Activated naive CD4-positive, alpha-beta T cell treated with anti-CD3 and anti-CD28 coated beads, Interleukin-2, amount 50 U/mL, for 72 hours (primary cell): ENCODE results near the gene STK35. TPM values are rescaled to one million over a fixed set of nuclear protein-coding genes. Genes with fewer than 3 reads are reported as not detected.
A peak's percentile ranks its signal among the peaks of the same experiment; 100 is the strongest.

Source experiments
- ATAC-seq, 2 donors: fragments of 150-1000 bp; cut with Tn5 transposase; 2 replicates each; pipeline ENCODE4 v1.10.0; 2021; ENCODE audit warnings: mild to moderate bottlenecking in 2 of 2, moderate library complexity in 2 of 2
- DNase-seq, 2 donors: peaks; one replicate each; pipeline ENCODE4 v3.0.0; 2021 to 2022; ENCODE audit warnings: low spot score in 2 of 2
- H3K27ac Mint-ChIP-seq, 2 donors: one replicate each; pipeline ENCODE4 v1.8.0; 2022; ENCODE audit warnings: mild to moderate bottlenecking in 2 of 2, mixed read lengths in 2 of 2
- H3K36me3 Mint-ChIP-seq, 2 donors: one replicate each; pipeline ENCODE4 v1.8.0; 2022; ENCODE audit warnings: mixed read lengths in 2 of 2
- H3K9me3 Mint-ChIP-seq, 2 donors: one replicate each; pipeline ENCODE4 v1.8.0; 2022; ENCODE audit warnings: mixed read lengths in 2 of 2
- total RNA-seq, 2 donors: library from RNA; stranded (reverse); gene quantifications; one replicate each; pipeline ENCODE4 v1.2.3, GENCODE V29; 2022

STK35 gene
- 10 to 100 TPM; 23.5 to 23.8 TPM for total RNA-seq

DNA sequence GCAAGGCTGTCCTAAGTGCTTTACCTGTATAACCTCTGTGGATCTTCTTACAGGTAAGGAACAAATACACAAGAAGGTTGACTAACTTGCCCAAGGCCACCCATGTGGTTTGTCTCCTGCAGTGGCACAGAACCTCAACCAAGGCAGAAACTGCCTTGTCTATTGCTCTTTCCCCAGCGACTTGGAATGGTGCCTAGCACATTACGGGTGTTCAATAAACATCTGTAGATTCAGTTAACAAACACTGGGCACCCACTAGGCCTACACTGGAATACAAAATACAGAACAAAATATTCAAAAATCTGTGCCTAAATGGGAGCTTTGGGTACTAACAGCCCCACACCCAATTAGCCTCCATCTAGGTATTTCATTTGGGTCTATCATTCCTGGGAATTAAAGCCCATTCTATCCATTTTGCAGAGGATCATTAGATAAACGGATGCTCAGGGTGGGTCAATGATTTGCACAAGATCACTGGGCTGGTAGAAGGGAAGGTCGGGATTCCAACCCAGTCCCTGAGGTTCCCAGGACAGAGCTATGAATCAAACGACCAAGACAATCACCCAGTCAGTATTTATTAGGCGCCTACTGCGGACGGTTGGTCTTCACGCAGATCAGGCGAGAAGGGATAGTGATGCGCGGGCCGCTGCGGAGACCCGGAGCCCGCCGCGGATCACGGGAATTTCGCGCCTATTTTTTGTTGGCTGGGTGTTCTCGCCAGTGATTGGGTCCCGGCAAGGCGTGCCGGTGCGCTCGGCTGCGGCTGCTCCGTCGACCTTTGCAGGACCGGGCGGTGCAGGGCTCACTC lies at the start of gene STK35:
STK35 (plus strand) TSS at position 771 of the 808 bp plus-strand sequence. CDS start 55 bp downstream, outside the sequence.
- peak in 1 of 2 donors; percentile 83 for DNase-seq
- Mint-ChIP-seq H3K36me3 (peaks cover 24 to 29% of the 10 kb centered on the region in 2 donors), H3K9me3 (no peaks in the 10 kb centered on the region), H3K27ac (peak within 1 kb of the TSS; percentile 99 to 100)
- peak; percentile 65 to 66 for ATAC-seq

DNA sequence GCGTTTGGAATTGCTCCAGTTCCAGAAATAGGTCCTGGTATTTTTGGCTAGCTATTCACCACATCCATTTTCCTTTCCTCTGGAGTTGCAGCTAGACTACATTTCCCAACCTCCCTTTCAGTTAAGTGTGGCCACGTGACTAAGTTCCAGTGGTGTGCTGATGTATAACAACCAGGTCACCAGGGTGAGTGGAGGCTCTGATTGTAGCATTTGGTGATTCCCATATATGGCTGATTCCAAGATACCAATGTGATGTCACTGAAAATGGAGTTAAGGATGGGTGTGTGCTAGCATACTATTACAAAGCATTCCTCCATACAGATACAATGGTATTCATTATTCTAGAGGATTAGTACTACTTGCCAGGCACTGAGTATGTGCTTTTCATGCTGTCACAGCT lies 49.7 kb upstream of the STK35 start:
- no peaks in the 10 kb centered on the region for H3K9me3 Mint-ChIP-seq

DNA sequence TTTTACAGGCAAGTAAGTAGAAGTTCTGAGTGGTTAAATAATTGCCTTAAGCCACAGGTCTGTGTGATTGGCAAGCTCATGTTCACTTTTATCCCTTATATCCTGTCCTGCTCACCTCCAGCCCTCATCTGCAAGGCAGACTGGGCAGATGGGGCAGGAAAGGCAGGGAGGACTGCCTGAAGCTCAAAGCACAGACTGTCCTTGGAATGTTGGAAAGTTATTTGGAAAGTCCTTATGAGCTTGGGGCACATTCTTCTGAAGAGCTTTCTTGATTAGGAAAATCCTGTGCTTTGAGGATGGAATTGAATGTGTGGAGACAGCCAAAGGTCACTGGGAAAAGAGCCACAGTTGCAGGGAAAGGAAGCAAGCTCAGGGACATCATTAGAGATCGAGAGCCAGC lies 48.9 kb upstream of the STK35 start:
- H3K9me3 Mint-ChIP-seq, result peaks cover 4 to 5% of the 10 kb centered on the region in 2 donors
- no peak overlapping the region for H3K27ac Mint-ChIP-seq
- no peak for ATAC-seq
- no peak for DNase-seq
- peaks cover 5 to 17% of the 10 kb centered on the region in 2 donors for H3K36me3 Mint-ChIP-seq

More for the DNA sequence above, 49.7 kb upstream of the STK35 start:
- no peak for ATAC-seq
- peaks cover 0 to 9% of the 10 kb centered on the region in 2 donors for H3K36me3 Mint-ChIP-seq
- H3K27ac Mint-ChIP-seq, result no peak overlapping the region
- no peak for DNase-seq

DNA sequence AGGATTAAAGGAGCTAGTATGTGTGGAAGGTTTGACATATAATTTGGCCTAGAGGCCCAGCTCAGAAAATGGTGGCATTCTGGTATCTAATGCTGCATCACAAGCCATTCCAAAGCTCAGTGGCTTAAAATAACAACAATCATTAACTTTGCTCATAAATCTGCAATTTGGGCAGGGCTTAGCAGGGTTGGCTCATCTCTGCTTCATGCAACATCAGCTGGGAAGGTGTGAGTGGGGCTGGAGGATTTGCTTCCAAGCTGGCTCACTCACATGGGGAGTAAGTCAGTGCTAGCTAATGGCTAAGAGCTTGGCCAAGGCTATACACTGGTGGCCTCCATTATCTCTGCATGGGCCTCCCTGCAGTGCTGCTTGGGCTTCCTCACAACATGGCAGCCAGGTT lies 48.0 kb upstream of the STK35 start:
- H3K36me3 Mint-ChIP-seq, result peaks cover 6 to 22% of the 10 kb centered on the region in 2 donors

DNA sequence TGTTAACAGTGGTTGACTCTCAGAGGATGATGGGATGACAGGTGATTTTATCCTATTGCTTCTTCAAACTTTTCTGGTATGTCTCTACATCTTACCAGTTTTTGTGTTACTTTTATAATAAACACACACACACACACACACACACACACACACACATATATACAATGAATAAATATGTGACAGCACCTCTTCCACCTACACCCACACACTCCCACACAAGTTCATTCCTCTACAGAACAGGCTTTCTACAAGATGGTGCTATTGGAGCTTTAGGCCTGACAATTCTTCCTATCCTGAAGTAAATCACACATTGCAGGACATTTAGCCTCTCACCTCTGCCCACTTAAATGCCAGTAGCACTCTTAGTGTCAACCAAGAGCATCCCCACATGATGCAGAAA lies 46.7 kb upstream of the STK35 start:
- Mint-ChIP-seq H3K36me3 (peaks cover 6 to 22% of the 10 kb centered on the region in 2 donors), H3K27ac (no peak overlapping the region), H3K9me3 (peaks cover 7 to 11% of the 10 kb centered on the region in 2 donors)
- DNase-seq (no peak), ATAC-seq (no peak)

More for the DNA sequence above, 48.0 kb upstream of the STK35 start:
- Mint-ChIP-seq H3K9me3 (peaks cover 7 to 11% of the 10 kb centered on the region in 2 donors), H3K27ac (no peak overlapping the region)
- no peak for DNase-seq
- no peak for ATAC-seq

DNA sequence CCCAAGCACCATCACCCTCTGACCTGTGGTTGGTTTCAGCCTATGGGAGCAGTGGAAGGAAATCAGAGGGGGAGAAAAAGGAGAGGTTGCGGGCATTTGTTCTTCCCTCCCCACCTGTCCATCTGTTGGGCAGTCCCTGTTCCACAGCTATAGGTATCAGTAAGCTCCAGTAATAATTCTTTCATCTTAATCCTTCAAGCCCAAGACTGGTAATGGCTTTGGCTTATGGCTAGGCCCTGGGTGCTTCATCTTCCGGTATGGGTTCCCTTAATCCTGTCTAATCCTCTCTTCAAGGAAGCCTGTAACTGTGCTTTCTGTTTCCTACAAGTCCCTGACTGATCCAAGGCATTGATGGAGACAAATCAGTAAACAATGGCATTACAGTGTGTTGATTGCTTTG lies 42.2 kb upstream of the STK35 start:
- Mint-ChIP-seq H3K9me3 (peaks cover 7 to 11% of the 10 kb centered on the region in 2 donors), H3K27ac (no peak overlapping the region), H3K36me3 (peaks cover 6 to 14% of the 10 kb centered on the region in 2 donors)
- ATAC-seq (no peak), DNase-seq (no peak)

DNA sequence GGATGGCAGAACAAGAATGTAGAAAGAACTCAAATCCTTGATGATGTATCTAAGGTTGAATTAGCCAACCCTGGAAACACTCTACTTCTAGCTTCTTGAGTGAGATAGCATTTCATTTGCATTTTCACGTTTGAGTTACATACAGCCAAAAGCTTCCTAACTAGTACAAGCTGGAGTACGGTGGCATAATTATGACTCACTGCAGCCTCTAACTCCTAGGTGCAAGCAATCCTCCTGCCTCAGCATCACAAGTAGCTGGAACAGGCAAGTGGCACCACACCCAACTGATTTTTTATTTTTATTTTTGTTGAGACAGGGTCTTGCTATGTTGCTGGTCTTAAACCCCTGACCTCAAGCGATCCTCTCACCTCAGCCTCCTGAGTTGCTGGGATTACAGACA lies 36.5 kb upstream of the STK35 start:
- no peak overlapping the region for H3K27ac Mint-ChIP-seq
- ATAC-seq (no peak), DNase-seq (no peak)
- no peaks in the 10 kb centered on the region for H3K9me3 Mint-ChIP-seq
- H3K36me3 Mint-ChIP-seq, result no peaks in the 10 kb centered on the region

DNA sequence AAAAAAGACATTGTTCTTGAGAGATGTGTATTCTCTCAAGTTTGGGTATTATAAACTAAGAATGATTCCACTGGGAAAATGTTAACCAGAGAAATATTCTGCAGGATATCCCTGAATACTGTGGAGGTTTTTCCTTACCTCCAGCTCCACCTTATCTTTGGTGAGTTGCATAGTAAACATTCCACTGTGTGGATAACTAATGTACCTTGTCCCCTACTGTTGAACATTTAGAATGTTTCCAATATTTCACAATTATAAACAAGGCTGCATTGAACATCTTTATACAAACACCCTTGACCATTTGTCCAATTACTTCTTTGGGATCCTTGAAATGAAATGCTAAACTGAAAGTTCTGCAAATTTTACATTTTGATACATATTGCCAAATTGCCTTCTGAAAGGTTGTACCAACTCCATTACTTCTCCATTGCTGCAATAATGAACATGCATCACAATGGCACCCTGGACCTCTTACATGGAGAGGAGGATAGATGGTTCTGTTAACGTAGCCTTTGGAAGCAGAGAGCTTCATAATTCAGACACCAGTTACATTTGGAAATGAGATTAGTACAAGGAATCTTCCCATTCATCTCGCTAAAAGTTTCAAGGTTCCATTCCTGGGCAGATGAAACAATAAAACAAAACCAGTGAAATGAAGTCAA lies 35.0 kb upstream of the STK35 start:
- peaks cover 0 to 4% of the 10 kb centered on the region in 2 donors for H3K9me3 Mint-ChIP-seq
- no peak for DNase-seq

DNA sequence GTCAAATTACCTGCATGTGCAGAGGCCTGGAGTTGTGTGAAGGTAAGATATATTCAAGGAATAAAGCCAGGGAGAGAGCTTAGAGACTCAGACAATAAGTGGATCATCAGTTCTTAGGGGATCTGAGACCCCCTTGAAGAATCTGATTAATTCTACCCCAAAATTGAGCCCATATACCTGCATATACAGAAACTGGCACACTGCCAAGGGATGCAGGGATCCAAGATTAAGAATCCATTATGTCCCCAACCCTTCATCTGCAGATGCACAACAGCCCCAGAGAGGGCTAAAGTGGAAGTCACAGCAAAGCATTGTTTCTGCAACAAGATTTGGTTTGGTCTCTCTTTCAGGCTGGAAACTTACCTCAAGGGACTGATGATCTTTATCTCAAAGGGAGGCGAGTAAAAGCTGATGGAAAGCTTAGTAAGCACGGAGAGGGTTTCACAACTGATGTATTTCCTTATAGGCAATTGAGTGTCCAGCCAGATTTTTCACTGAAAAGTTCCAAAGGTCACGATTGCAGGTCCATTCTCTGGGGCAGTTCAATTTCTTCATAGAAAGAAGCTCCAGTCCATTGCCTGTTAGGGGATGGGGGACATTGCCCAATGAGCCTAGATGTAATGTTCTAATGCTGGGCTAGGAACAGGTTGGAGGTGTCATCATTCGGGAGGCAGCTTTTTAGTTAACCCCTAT lies 20.9 kb upstream of the STK35 start:
- ATAC-seq, result no peak
- DNase-seq, result no peak
- peaks cover 0 to 6% of the 10 kb centered on the region in 2 donors for H3K9me3 Mint-ChIP-seq
- H3K36me3 Mint-ChIP-seq, result no peaks in the 10 kb centered on the region
- no peak overlapping the region for H3K27ac Mint-ChIP-seq

More for the DNA sequence above, 35.0 kb upstream of the STK35 start:
- no peak for ATAC-seq
- H3K36me3 Mint-ChIP-seq, result peaks cover 0 to 1% of the 10 kb centered on the region in 2 donors
- no peak overlapping the region for H3K27ac Mint-ChIP-seq

DNA sequence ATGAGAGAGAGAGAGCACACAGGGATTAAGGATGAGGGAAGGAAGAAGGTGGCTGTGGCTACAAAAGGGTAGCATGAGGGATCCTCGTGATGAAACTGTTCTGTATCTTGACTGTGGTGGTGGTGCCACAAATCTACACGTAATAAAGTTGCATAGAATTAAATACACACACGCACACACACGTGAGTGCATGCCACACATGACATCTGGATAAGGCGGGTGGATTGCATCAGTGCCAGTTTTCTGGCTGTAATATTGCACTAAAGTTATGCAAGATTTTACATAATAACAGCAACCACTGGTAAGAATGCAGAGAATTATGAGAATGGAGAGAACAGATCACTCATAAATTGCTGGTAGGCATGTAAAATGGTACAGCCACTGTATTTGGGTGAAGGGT lies 16.9 kb upstream of the STK35 start:
- no peaks in the 10 kb centered on the region for H3K36me3 Mint-ChIP-seq
- no peak for DNase-seq
- H3K27ac Mint-ChIP-seq, result no peak overlapping the region
- H3K9me3 Mint-ChIP-seq, result peaks cover 0 to 1% of the 10 kb centered on the region in 2 donors
- ATAC-seq, result no peak

DNA sequence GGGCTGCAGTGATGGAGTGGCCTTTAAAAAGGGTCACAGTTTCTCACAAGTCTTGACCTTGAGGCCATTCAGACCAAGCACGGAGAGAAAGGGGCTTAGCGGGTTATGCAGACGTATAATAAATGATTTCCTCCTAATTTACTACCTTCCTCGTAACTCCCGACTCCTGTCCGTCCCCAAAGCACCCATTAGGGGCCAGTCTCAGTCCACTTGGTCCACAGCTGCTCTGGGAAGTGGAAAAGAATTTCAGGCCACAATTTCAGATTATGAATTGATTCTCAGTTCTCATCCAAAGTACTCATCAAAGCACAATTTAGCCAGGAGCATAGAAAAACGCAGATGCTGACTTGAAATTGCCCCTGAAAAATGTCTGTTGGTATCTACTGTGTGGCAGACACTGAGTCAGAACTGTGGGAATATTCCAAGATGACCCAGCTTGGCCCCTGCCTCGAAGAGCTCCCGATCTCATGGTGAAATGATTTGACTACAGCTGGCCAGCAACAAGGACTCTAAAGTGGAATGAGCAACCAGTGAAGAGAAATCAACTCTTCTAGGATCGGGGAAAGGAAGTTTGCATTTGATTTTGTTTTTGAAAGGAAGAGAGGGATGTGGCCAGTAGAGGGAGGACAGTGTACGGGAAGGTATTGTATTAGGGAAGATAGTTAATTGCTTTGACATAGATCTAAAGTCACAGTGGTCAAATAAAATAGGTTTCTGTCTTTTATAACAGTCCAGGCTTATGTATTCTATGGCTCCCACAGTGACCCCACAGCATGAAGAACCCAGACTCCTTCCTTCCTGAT lies 15.2 kb upstream of the STK35 start:
- Mint-ChIP-seq H3K27ac (no peak overlapping the region), H3K36me3 (no peaks in the 10 kb centered on the region), H3K9me3 (no peaks in the 10 kb centered on the region)
- ATAC-seq, result no peak
- no peak for DNase-seq

DNA sequence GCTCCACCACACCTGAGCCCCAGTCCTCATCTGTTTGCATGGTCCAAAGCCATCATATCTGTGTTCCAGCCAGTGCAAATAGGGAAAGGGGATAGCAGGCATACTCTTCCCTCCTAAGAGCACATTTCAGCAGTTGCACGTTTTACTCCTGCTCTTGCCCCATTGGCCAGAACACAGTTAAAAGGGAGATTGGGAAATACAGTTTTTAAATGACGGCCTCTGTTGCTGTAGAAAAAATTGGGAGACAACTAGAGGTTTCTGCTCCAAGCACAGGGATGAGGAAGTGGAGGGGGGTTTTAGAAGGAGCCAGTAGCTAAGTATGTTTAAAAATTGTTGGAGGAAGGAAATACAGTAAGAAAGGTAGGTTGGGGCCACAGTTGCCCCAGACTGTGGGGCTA lies 14.6 kb upstream of the STK35 start:
- no peak for ATAC-seq
- Mint-ChIP-seq H3K36me3 (no peaks in the 10 kb centered on the region), H3K9me3 (no peaks in the 10 kb centered on the region), H3K27ac (no peak overlapping the region)
- no peak for DNase-seq

DNA sequence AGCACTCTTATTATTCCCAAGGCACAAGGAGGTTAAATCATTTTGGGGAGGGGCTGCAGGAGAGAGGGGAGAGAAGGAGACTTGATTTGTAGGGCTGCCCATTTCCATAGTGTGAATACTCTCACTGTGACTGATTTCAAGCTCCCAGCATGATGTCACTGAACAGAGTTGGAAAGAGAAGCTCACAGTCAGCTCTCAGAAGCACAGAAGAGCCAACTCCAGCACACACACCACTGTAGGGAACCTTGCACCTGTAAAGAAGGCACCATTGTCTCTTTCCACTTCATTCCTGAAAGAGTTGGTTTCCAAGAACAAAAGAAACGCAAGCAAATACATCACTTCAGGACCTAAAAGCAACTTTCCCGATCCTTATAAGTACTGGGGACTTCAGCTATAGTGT lies 12.7 kb upstream of the STK35 start:
- H3K36me3 Mint-ChIP-seq, result no peaks in the 10 kb centered on the region
- H3K9me3 Mint-ChIP-seq, result no peaks in the 10 kb centered on the region
- DNase-seq (no peak), ATAC-seq (no peak)
- no peak overlapping the region for H3K27ac Mint-ChIP-seq

DNA sequence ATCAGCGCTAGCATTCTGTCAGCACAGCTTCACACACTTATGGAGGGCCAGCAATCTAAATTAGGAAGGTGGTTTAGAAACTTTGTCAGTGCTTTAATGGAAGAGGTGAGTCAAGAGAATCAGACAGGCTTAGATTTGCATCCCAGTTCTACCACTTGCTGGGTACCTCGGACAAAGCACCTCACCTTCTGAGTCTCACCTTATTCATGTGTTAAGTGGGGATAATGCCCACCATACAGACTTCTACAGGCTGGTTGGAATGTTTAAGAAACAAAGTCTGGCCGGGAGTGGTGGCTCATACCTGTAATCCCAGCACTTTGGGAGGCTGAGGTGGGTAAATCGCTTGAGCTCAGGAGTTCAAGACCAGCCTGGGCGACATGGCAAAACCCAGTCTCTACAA lies 12.2 kb upstream of the STK35 start:
- no peak overlapping the region for H3K27ac Mint-ChIP-seq
- no peaks in the 10 kb centered on the region for H3K9me3 Mint-ChIP-seq
- DNase-seq (no peak), ATAC-seq (no peak)
- no peaks in the 10 kb centered on the region for H3K36me3 Mint-ChIP-seq

DNA sequence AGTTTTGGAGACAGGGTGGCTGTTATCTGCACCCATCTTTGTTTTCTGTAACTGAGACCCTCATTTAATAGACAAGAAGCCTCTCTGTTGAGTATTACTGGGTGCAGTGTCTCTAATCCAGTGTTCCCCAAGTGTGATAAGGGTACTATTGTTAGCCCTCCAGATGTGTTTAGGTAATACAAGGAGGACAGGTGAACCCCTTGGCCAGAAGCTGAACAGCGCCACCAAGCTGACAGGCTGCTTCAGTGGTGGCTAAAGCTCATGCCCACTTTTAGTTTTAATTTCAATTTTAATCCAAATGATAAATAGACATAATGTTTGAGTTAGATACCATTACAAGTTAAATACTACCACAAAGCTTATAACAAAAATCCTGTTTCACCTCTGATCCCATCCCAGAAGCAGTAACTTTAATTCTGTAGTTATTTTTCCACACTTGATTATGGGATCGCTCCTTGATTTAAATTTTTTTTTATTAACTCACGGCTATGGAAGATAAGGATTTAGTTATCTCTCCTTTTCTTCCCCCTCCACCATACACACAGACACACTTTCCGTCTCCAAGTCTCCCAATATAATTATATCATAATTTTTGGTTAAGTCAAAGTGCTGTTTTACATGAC lies 8.4 kb upstream of the STK35 start:
- no peaks in the 10 kb centered on the region for H3K9me3 Mint-ChIP-seq
- DNase-seq (peak in 1 of 2 donors; percentile 21), ATAC-seq (peak in 1 of 2 donors; percentile 62)
- H3K36me3 Mint-ChIP-seq, result no peaks in the 10 kb centered on the region
- peak overlapping the region in 1 of 2 donors; percentile 46 for H3K27ac Mint-ChIP-seq

DNA sequence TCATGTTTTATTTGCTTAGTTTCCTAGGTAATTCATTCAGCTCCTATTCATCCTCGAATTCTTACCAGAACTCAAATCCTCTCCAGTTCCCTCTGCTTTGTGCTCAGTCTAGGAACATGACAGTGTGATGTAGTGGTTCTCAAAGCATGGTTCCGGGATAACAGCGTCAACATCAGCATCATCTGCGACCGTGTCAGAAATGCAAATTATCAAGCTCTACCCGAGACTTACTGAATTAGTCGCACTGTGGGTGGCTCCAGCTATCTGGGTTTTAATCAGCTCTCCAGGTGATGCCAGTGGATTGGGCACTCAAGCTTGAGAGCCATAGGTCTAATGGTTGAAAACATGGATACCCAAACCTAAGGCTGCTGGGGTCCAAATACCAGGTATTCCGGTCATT lies 7.7 kb upstream of the STK35 start:
- DNase-seq, result no peak
- Mint-ChIP-seq H3K9me3 (no peaks in the 10 kb centered on the region), H3K36me3 (no peaks in the 10 kb centered on the region), H3K27ac (peak overlapping the region in 1 of 2 donors; percentile 46)
- ATAC-seq, result peak in 1 of 2 donors; percentile 63
